Stimulated activated CD8-positive, alpha-beta memory T cell treated with anti-CD3 and anti-CD28 coated beads, Interleukin-7, amount 100 ng/mL, for 4 hours (primary cell): Measurements from ENCODE around the gene CPNE4.

Experiments used
- DNase-seq, 2 donors: peaks; one replicate each; pipeline ENCODE4 v3.0.0-alpha.2; 2020; ENCODE audit warnings: low read depth in 2 of 2

Gene CPNE4

GRCh38 chr3:131602011-131602779, 432.6 kb downstream of the CPNE4 start:
- DNase-seq = no peak

GRCh38 chr3:131597816-131598215, 437.0 kb downstream of the CPNE4 start:
- no peak for DNase-seq

- no peak for DNase-seq
These were observed 437.9 kb downstream of the CPNE4 start for GRCh38 chr3:131596884-131597283.

- DNase-seq = no peak
These were observed 443.3 kb downstream of the CPNE4 start for GRCh38 chr3:131591394-131592014.

GRCh38 chr3:131586277-131586676, 448.5 kb downstream of the CPNE4 start:
- no peak for DNase-seq

GRCh38 chr3:131582438-131582837, 452.4 kb downstream of the CPNE4 start:
- no peak for DNase-seq

GRCh38 chr3:131568460-131568859, 466.4 kb downstream of the CPNE4 start:
- DNase-seq = no peak

GRCh38 chr3:131564812-131565211, 470.0 kb downstream of the CPNE4 start:
- no peak for DNase-seq

- DNase-seq = no peak
These were observed 473.3 kb downstream of the CPNE4 start for GRCh38 chr3:131561511-131561910.

GRCh38 chr3:131560795-131561194, 474.0 kb downstream of the CPNE4 start:
- no peak for DNase-seq

- no peak for DNase-seq
These were observed 479.4 kb downstream of the CPNE4 start for GRCh38 chr3:131555456-131555855.

GRCh38 chr3:131553495-131554247, 481.1 kb downstream of the CPNE4 start:
- no peak for DNase-seq

GRCh38 chr3:131551761-131552160, 483.1 kb downstream of the CPNE4 start:
- no peak for DNase-seq

GRCh38 chr3:131550562-131551465, 484.0 kb downstream of the CPNE4 start:
- no peak for DNase-seq

GRCh38 chr3:131549340-131549739, 485.5 kb downstream of the CPNE4 start:
- DNase-seq = no peak

- no peak for DNase-seq
These were observed 487.2 kb downstream of the CPNE4 start for GRCh38 chr3:131547585-131547984.

- DNase-seq = no peak
These were observed 488.4 kb downstream of the CPNE4 start for GRCh38 chr3:131546441-131546840.

GRCh38 chr3:131544557-131544956, 490.3 kb downstream of the CPNE4 start:
- DNase-seq = no peak

GRCh38 chr3:131543714-131544113, 491.1 kb downstream of the CPNE4 start:
- DNase-seq = no peak

- DNase-seq = no peak
These were observed 493.5 kb downstream of the CPNE4 start for GRCh38 chr3:131541288-131541687.

GRCh38 chr3:131540821-131541220, 494.0 kb downstream of the CPNE4 start:
- no peak for DNase-seq

GRCh38 chr3:131540143-131540542, 494.7 kb downstream of the CPNE4 start:
- DNase-seq = no peak
